ENCODE data around the gene LTF. TPM values are rescaled to one million over a fixed set of nuclear protein-coding genes. Genes with fewer than 3 reads are reported as not detected.

Gene LTF
- total RNA-seq, 1 donor from 2014 or later: 1.4 TPM

GRCh38 chr3:46420931-46421330 lies 43.8 kb downstream of the LTF start:
- no peak for TF ChIP-seq CTCF (IDR thresholded peaks at IDR 0.05)
- Histone ChIP-seq H3K4me3 (no peak overlapping the region), H3K27ac (no peak overlapping the region), H3K27me3 (no peaks in the 10 kb centered on the region), H3K4me1 (no peaks in the 10 kb centered on the region), H3K9me3 (no peaks in the 10 kb centered on the region), H3K36me3 (no peaks in the 10 kb centered on the region)
- intact Hi-C loops (cut with DNase I): no loop called here
- no peak for DNase-seq (ENCODE audit: low spot score in 2 of 2)

GRCh38 chr3:46419816-46420215 lies 44.9 kb downstream of the LTF start:
- Histone ChIP-seq H3K36me3 (no peaks in the 10 kb centered on the region), H3K4me3 (no peak overlapping the region), H3K27me3 (no peaks in the 10 kb centered on the region), H3K9me3 (no peaks in the 10 kb centered on the region), H3K4me1 (no peaks in the 10 kb centered on the region), H3K27ac (no peak overlapping the region)
- DNase-seq (ENCODE audit: low spot score in 2 of 2): no peak
- intact Hi-C loops (cut with DNase I): no loop called here
- TF ChIP-seq CTCF (IDR thresholded peaks at IDR 0.05): no peak

GRCh38 chr3:46417841-46418611 lies 46.7 kb downstream of the LTF start:
- no peak for DNase-seq (ENCODE audit: low spot score in 2 of 2)
- no peak overlapping the region for H3K4me3 ChIP-seq
- H3K27me3 ChIP-seq: no peaks in the 10 kb centered on the region
- intact Hi-C loops (cut with DNase I): no loop called here
- no peaks in the 10 kb centered on the region for H3K36me3 ChIP-seq
- no peaks in the 10 kb centered on the region for H3K4me1 ChIP-seq
- no peak for TF ChIP-seq CTCF (IDR thresholded peaks at IDR 0.05)
- H3K27ac ChIP-seq: no peak overlapping the region
- H3K9me3 ChIP-seq: no peaks in the 10 kb centered on the region

- H3K4me3 ChIP-seq: no peak overlapping the region
- no peak overlapping the region for H3K27ac ChIP-seq
- intact Hi-C loops (cut with DNase I): no loop called here
- no peak for DNase-seq (ENCODE audit: low spot score in 2 of 2)
- no peaks in the 10 kb centered on the region for H3K9me3 ChIP-seq
- no peaks in the 10 kb centered on the region for H3K36me3 ChIP-seq
- TF ChIP-seq CTCF (IDR thresholded peaks at IDR 0.05): no peak
- no peaks in the 10 kb centered on the region for H3K27me3 ChIP-seq
- H3K4me1 ChIP-seq: no peaks in the 10 kb centered on the region
Measured at GRCh38 chr3:46416811-46417510, 47.7 kb downstream of the LTF start.

- Histone ChIP-seq H3K27ac (no peak overlapping the region), H3K4me1 (no peaks in the 10 kb centered on the region), H3K4me3 (no peak overlapping the region), H3K9me3 (no peaks in the 10 kb centered on the region), H3K27me3 (no peaks in the 10 kb centered on the region), H3K36me3 (no peaks in the 10 kb centered on the region)
- no peak for TF ChIP-seq CTCF (IDR thresholded peaks at IDR 0.05)
- intact Hi-C loops (cut with DNase I): no loop called here
- no peak for DNase-seq (ENCODE audit: low spot score in 2 of 2)
Measured at GRCh38 chr3:46416125-46416810, 48.4 kb downstream of the LTF start.

All from ascending aorta (tissue), 2 donors.